HG03097 (cell line): ENCODE measurements around the gene BTN3A1.
A peak's percentile ranks its signal among the peaks of the same experiment; 100 is the strongest.
"Not testable (repeated sequence)": the region's sequence is repeated elsewhere in the genome, so short reads cannot be mapped to it uniquely, and the experiment has no call there.

Experiments used
- ATAC-seq: cut with Tn5 transposase; IDR thresholded peaks from one replicate; pipeline ENCODE4 v1.9.1; 2021; ENCODE audit not compliant: unreplicated experiment, low FRiP score

BTN3A1 gene

GRCh38 chr6:26437550-26437949 lies 35.5 kb downstream of the BTN3A1 start:
- no peak for ATAC-seq

GRCh38 chr6:26438000-26438399 lies 35.9 kb downstream of the BTN3A1 start:
- no peak for ATAC-seq

GRCh38 chr6:26439151-26440125 lies 37.4 kb downstream of the BTN3A1 start:
- ATAC-seq: no peak

GRCh38 chr6:26440977-26441358 lies 38.9 kb downstream of the BTN3A1 start:
- no peak for ATAC-seq

GRCh38 chr6:26441977-26442376 lies 39.9 kb downstream of the BTN3A1 start:
- no peak for ATAC-seq

GRCh38 chr6:26445934-26446667 lies 44.0 kb downstream of the BTN3A1 start:
- ATAC-seq: no peak

GRCh38 chr6:26447257-26447656 lies 45.2 kb downstream of the BTN3A1 start:
- ATAC-seq: no peak

- no peak for ATAC-seq
These were observed 48.2 kb downstream of the BTN3A1 start for GRCh38 chr6:26450240-26450639.

- ATAC-seq: no peak
These were observed 50.7 kb downstream of the BTN3A1 start for GRCh38 chr6:26452631-26453235.

- no peak for ATAC-seq
These were observed 52.6 kb downstream of the BTN3A1 start for GRCh38 chr6:26454631-26455030.

GRCh38 chr6:26455357-26455970 lies 53.4 kb downstream of the BTN3A1 start:
- no peak for ATAC-seq

- ATAC-seq: peak; percentile 34
These were observed 55.3 kb downstream of the BTN3A1 start for GRCh38 chr6:26457264-26457805.

- ATAC-seq: peak; percentile 91
These were observed 56.0 kb downstream of the BTN3A1 start, which contains the start of gene BTN2A1 for GRCh38 chr6:26457806-26458688. Gene BTN2A1 (plus strand): TSS chr6:26457955. CDS start chr6:26458637, 682 bp downstream.

- no peak for ATAC-seq
These were observed 57.1 kb downstream of the BTN3A1 start for GRCh38 chr6:26459023-26459810.

- not testable (repeated sequence) for ATAC-seq
These were observed 59.3 kb downstream of the BTN3A1 start for GRCh38 chr6:26461353-26461752.

- no peak for ATAC-seq
These were observed 61.9 kb downstream of the BTN3A1 start for GRCh38 chr6:26464014-26464413.

GRCh38 chr6:26464416-26465131 lies 62.5 kb downstream of the BTN3A1 start:
- ATAC-seq: no peak
